22Rv1 (cell line): ENCODE data around the gene COL16A1.

ENCODE experiments used
- CTCF ChIP-seq: fragments of 450-650 bp; IDR thresholded peaks from 2 replicates; pipeline ENCODE4 v1.5.1; 2017; ENCODE audit warnings: mild to moderate bottlenecking
- ZFX ChIP-seq: fragments of 450-650 bp; IDR thresholded peaks from 2 replicates; pipeline ENCODE4 v1.6.1; 2017; ENCODE audit warnings: antibody characterized with exemption, borderline replicate concordance

- TF ChIP-seq CTCF (no peak), ZFX (no peak)
These were observed 76.4 kb downstream of the COL16A1 start for GRCh38 chr1:31627301-31627929.
